ENCODE measurements around the gene CTBP1. TPM values are rescaled to one million over a fixed set of nuclear protein-coding genes. Genes with fewer than 3 reads are reported as not detected.

CTBP1 gene
- total and polyA plus RNA-seq, 7 donors: 67.9 to 162 (median 113) TPM

- WGBS, 2 donors: 86 to 91% methylated on average over 2 of the region's 2 CpGs
- no peak overlapping the region for H3K4me3 ChIP-seq
- no peaks in the 10 kb centered on the region for H3K36me3 ChIP-seq
- intact Hi-C loops (cut with DNase I): no loop called here
- H3K27me3 ChIP-seq: no peaks in the 10 kb centered on the region
- H3K4me1 ChIP-seq: no peaks in the 10 kb centered on the region
- TF ChIP-seq POLR2A (IDR thresholded peaks at IDR 0.05) (no peak), POLR2AphosphoS5 (IDR thresholded peaks at IDR 0.05) (no peak), EP300 (IDR thresholded peaks at IDR 0.05) (no peak)
- TF ChIP-seq, protein P1, sequence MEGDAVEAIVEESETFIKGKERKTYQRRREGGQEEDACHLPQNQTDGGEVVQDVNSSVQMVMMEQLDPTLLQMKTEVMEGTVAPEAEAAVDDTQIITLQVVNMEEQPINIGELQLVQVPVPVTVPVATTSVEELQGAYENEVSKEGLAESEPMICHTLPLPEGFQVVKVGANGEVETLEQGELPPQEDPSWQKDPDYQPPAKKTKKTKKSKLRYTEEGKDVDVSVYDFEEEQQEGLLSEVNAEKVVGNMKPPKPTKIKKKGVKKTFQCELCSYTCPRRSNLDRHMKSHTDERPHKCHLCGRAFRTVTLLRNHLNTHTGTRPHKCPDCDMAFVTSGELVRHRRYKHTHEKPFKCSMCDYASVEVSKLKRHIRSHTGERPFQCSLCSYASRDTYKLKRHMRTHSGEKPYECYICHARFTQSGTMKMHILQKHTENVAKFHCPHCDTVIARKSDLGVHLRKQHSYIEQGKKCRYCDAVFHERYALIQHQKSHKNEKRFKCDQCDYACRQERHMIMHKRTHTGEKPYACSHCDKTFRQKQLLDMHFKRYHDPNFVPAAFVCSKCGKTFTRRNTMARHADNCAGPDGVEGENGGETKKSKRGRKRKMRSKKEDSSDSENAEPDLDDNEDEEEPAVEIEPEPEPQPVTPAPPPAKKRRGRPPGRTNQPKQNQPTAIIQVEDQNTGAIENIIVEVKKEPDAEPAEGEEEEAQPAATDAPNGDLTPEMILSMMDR (IDR thresholded peaks at IDR 0.05): no peak
- no peak for DNase-seq
- H3K27ac ChIP-seq: no peak overlapping the region
- H3K9me3 ChIP-seq: no peaks in the 10 kb centered on the region
These were observed 9.5 kb upstream of the CTBP1 start for GRCh38 chr4:1258457-1258856.

- DNase-seq: no peak
- Histone ChIP-seq H3K27ac (no peak overlapping the region), H3K27me3 (no peaks in the 10 kb centered on the region), H3K4me1 (peaks cover 0 to 10% (median 7%) of the 10 kb centered on the region in 4 donors), H3K36me3 (peaks cover 0 to 6% (median 0%) of the 10 kb centered on the region in 4 donors), H3K4me3 (no peak overlapping the region), H3K9me3 (no peaks in the 10 kb centered on the region)
- TF ChIP-seq EP300 (IDR thresholded peaks at IDR 0.05): no peak
- no peak for TF ChIP-seq POLR2A (IDR thresholded peaks at IDR 0.05)
- no peak for TF ChIP-seq POLR2AphosphoS5 (IDR thresholded peaks at IDR 0.05)
- TF ChIP-seq, protein P1 (IDR thresholded peaks at IDR 0.05): no peak
- WGBS, 2 donors: 93 to 94% methylated on average over 2 of the region's 2 CpGs
- intact Hi-C loops (cut with DNase I): no loop called here
These were observed 6.8 kb upstream of the CTBP1 start for GRCh38 chr4:1255699-1256098.

GRCh38 chr4:1255151-1255550 lies 6.2 kb upstream of the CTBP1 start:
- Histone ChIP-seq H3K9me3 (no peaks in the 10 kb centered on the region), H3K4me1 (peaks cover 0 to 15% (median 12%) of the 10 kb centered on the region in 4 donors), H3K27ac (no peak overlapping the region), H3K27me3 (no peaks in the 10 kb centered on the region), H3K36me3 (peaks cover 0 to 6% (median 0%) of the 10 kb centered on the region in 4 donors), H3K4me3 (no peak overlapping the region)
- 94 to 96% methylated on average over 4 of the region's 4 CpGs for WGBS, 2 donors
- no peak for DNase-seq
- intact Hi-C loops (cut with DNase I): no loop called here
- TF ChIP-seq POLR2A (IDR thresholded peaks at IDR 0.05) (no peak), POLR2AphosphoS5 (IDR thresholded peaks at IDR 0.05) (no peak), EP300 (IDR thresholded peaks at IDR 0.05) (no peak)
- TF ChIP-seq, protein P1 (IDR thresholded peaks at IDR 0.05): no peak

- H3K27me3 ChIP-seq: no peaks in the 10 kb centered on the region
- 89 to 96% methylated on average over 5 of the region's 5 CpGs for WGBS, 2 donors
- no peak overlapping the region for H3K27ac ChIP-seq
- no peak for DNase-seq
- peaks cover 0 to 21% (median 17%) of the 10 kb centered on the region in 4 donors for H3K4me1 ChIP-seq
- H3K4me3 ChIP-seq: no peak overlapping the region
- H3K36me3 ChIP-seq: peaks cover 0 to 6% (median 0%) of the 10 kb centered on the region in 4 donors
- intact Hi-C loops (cut with DNase I): no loop called here
- TF ChIP-seq POLR2AphosphoS5 (IDR thresholded peaks at IDR 0.05) (no peak), EP300 (IDR thresholded peaks at IDR 0.05) (no peak), POLR2A (IDR thresholded peaks at IDR 0.05) (no peak)
- TF ChIP-seq, protein P1 (IDR thresholded peaks at IDR 0.05): no peak
- H3K9me3 ChIP-seq: no peaks in the 10 kb centered on the region
These were observed 4.9 kb upstream of the CTBP1 start for GRCh38 chr4:1253831-1254230.

DNA sequence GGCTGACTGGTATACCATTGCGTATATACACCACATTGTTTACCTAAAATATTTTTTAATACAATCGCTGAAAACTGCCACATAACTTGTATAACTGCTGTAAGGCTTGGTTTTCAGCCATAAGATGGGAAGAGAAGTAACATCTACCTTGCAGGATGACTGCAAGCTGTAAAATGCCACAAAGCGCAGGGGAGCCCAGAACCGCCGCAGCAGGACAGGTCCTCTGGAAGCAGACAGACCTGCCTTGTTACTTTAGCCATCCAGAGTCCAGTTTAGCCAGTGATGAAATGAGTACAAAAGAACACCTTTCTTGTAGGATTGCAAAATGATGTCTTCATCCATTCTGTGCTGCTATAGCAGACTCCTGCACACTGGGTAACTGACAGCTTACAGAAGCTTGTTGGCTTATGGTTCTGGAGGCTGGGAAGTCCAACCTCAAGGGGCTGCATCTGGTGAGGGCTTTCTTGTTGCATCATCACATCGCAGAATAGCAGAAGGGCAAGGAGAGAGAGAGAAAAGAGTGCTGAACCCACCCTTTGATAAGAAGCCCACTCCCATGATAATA lies 4.1 kb upstream of the CTBP1 start:
- WGBS, 2 donors: 98 to 99% methylated on average over 6 of the region's 6 CpGs
- Histone ChIP-seq H3K4me1 (peaks cover 0 to 21% (median 17%) of the 10 kb centered on the region in 4 donors), H3K36me3 (peaks cover 0 to 6% (median 0%) of the 10 kb centered on the region in 4 donors), H3K9me3 (no peaks in the 10 kb centered on the region), H3K27me3 (no peaks in the 10 kb centered on the region), H3K4me3 (no peak overlapping the region), H3K27ac (no peak overlapping the region)
- intact Hi-C loops (cut with DNase I): no loop called here
- TF ChIP-seq EP300 (IDR thresholded peaks at IDR 0.05) (no peak), POLR2A (IDR thresholded peaks at IDR 0.05) (no peak)
- DNase-seq: no peak
